ENCODE measurements around the gene RHOD. TPM values are rescaled to one million over a fixed set of nuclear protein-coding genes. Genes with fewer than 3 reads are reported as not detected.
A peak's percentile ranks its signal among the peaks of the same experiment; 100 is the strongest.

Gene RHOD
- total and polyA plus RNA-seq, 9 of the 15 experiments (the other 6 are each of a cell fraction or from before 2014, with no cell fraction given) = not detected

DNA sequence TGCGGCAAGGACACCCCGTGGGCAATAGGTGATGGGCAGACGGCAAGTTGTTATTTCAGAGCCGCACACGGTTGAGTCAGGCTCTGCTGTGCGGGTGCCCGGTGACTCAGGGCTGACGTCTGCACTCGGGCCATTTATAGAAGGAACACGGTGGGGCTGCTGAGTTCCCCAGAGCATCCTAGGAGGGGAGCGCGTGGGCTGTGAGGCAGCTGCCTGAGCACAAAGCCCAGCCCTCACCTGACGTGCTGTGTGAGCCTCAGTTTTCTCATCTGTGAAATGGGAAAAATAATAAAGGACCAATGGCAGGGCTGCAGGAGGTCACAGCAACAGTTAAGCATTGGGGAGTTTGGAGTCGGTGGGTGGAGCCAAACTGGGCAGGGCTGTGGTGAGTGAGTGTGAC, 11.3 kb upstream of the RHOD start (continued):
- TF ChIP-seq, protein P1, sequence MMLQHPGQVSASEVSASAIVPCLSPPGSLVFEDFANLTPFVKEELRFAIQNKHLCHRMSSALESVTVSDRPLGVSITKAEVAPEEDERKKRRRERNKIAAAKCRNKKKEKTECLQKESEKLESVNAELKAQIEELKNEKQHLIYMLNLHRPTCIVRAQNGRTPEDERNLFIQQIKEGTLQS (IDR thresholded peaks at IDR 0.05) = peak; percentile 70
- TF ChIP-seq, protein P1 (CRISPR knock-in tag; conservative IDR thresholded peaks at IDR 0.05) = no peak
- no peak for TF ChIP-seq FOXA3 (CRISPR knock-in tag; conservative IDR thresholded peaks at IDR 0.05 in 1 of 2, IDR thresholded peaks at IDR 0.05 in 1 of 2)
- TF ChIP-seq JUND (IDR thresholded peaks at IDR 0.05; ENCODE audit: borderline replicate concordance, low read depth, low read length) = peak; percentile 63; the same call in 1 of the 2 replicates
- TF ChIP-seq JUND (tag; IDR thresholded peaks at IDR 0.05; ENCODE audit: borderline replicate concordance, low read depth, low read length) = no peak
- peak in 1 of 2 experiments; percentile 68; a peak in 2 of 4 replicates for TF ChIP-seq RCOR1 (IDR thresholded peaks at IDR 0.05; ENCODE audit: borderline replicate concordance in 1 of 2, low read depth in 2 of 2, low read length in 2 of 2)
- TF ChIP-seq, protein P2, sequence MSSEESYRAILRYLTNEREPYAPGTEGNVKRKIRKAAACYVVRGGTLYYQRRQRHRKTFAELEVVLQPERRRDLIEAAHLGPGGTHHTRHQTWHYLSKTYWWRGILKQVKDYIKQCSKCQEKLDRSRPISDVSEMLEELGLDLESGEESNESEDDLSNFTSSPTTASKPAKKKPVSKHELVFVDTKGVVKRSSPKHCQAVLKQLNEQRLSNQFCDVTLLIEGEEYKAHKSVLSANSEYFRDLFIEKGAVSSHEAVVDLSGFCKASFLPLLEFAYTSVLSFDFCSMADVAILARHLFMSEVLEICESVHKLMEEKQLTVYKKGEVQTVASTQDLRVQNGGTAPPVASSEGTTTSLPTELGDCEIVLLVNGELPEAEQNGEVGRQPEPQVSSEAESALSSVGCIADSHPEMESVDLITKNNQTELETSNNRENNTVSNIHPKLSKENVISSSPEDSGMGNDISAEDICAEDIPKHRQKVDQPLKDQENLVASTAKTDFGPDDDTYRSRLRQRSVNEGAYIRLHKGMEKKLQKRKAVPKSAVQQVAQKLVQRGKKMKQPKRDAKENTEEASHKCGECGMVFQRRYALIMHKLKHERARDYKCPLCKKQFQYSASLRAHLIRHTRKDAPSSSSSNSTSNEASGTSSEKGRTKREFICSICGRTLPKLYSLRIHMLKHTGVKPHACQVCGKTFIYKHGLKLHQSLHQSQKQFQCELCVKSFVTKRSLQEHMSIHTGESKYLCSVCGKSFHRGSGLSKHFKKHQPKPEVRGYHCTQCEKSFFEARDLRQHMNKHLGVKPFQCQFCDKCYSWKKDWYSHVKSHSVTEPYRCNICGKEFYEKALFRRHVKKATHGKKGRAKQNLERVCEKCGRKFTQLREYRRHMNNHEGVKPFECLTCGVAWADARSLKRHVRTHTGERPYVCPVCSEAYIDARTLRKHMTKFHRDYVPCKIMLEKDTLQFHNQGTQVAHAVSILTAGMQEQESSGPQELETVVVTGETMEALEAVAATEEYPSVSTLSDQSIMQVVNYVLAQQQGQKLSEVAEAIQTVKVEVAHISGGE (CRISPR knock-in tag; IDR thresholded peaks at IDR 0.05) = no peak
- no peak for TF ChIP-seq SLC30A9 (CRISPR knock-in tag; IDR thresholded peaks at IDR 0.05)
- TF ChIP-seq BCOR (IDR thresholded peaks at IDR 0.05) = peak; percentile 88
- no peak for TF ChIP-seq MNT (conservative IDR thresholded peaks at IDR 0.05)
- TF ChIP-seq ATF1 (CRISPR knock-in tag; IDR thresholded peaks at IDR 0.05) = no peak
- peak; percentile 29; the same call in 1 of the 2 replicates for TF ChIP-seq ATF1 (tag; IDR thresholded peaks at IDR 0.05)
- peak in 1 of 2 experiments; percentile 9; a peak in 1 of 4 replicates for TF ChIP-seq NRF1 (conservative IDR thresholded peaks at IDR 0.05 in 1 of 2, IDR thresholded peaks at IDR 0.05 in 1 of 2)
- no peak for TF ChIP-seq BRF1 (IDR thresholded peaks at IDR 0.05; ENCODE audit: borderline replicate concordance, extremely low read depth, insufficient read length)
- no peak for TF ChIP-seq U2AF1 (optimal IDR thresholded peaks at IDR 0.05; ENCODE audit: low read depth, low read length)
- TF ChIP-seq SPI1 (IDR thresholded peaks at IDR 0.05; ENCODE audit: borderline replicate concordance, low read depth, low read length) = no peak
- peak; percentile 64 to 84; a peak in 3 of 4 replicates for TF ChIP-seq KDM1A (IDR thresholded peaks at IDR 0.05)
- TF ChIP-seq KDM5B (IDR thresholded peaks at IDR 0.05; ENCODE audit: insufficient replicate concordance, low read depth, low read length) = no peak
- TF ChIP-seq JUN (IDR thresholded peaks at IDR 0.05; ENCODE audit: borderline replicate concordance, low read depth, low read length) = peak; percentile 65; the same call in 1 of the 2 replicates
- TF ChIP-seq JUN (CRISPR knock-in tag; IDR thresholded peaks at IDR 0.05; ENCODE audit: borderline replicate concordance) = no peak
- TF ChIP-seq GABPA (tag; conservative IDR thresholded peaks at IDR 0.05; ENCODE audit: low read depth) = no peak

All from K562 (cell line).